Fibroblast of mammary gland (primary cell): Measurements from ENCODE around the gene SWSAP1.
"Not testable (repeated sequence)": the region's sequence is repeated elsewhere in the genome, so short reads cannot be mapped to it uniquely, and the experiment has no call there.

Source experiments
- DNase-seq: peaks from one replicate; pipeline ENCODE4 v3.0.0-alpha.2; 2010; ENCODE audit warnings: low read depth
- H3K4me3 ChIP-seq: 2 replicates; pipeline ENCODE4 v1.5.1; 2011; ENCODE audit warnings: low read depth, mild to moderate bottlenecking, low read length, moderate library complexity; ENCODE audit not compliant: control insufficient read depth
- CTCF ChIP-seq: conservative IDR thresholded peaks from 2 replicates; pipeline ENCODE4 v1.5.1; 2011; ENCODE audit warnings: low read depth, low read length, inconsistent platforms; ENCODE audit not compliant: control insufficient read depth, insufficient read depth

SWSAP1 gene

GRCh38 chr19:11374433-11375142 is at the start of gene SWSAP1:
Gene SWSAP1, plus strand, starts transcription at chr19:11374666. Its CDS starts 15 bp downstream, at chr19:11374681.
- no peak for TF ChIP-seq CTCF
- H3K4me3 ChIP-seq = peak within 1 kb of the TSS; percentile 79
- DNase-seq = peak; percentile 99

GRCh38 chr19:11324748-11325389 is 49.6 kb upstream of the SWSAP1 start:
- H3K4me3 ChIP-seq = no peak overlapping the region
- TF ChIP-seq CTCF = no peak

GRCh38 chr19:11325544-11325943 is 48.9 kb upstream of the SWSAP1 start:
- DNase-seq = no peak
- no peak for TF ChIP-seq CTCF
- H3K4me3 ChIP-seq = no peak overlapping the region

More at GRCh38 chr19:11324748-11325389, 49.6 kb upstream of the SWSAP1 start:
- no peak for DNase-seq

- DNase-seq = no peak
- TF ChIP-seq CTCF = no peak
- H3K4me3 ChIP-seq = no peak overlapping the region
Observed at GRCh38 chr19:11330127-11330526, 44.3 kb upstream of the SWSAP1 start.

- H3K4me3 ChIP-seq = no peak overlapping the region
- TF ChIP-seq CTCF = no peak
- DNase-seq = no peak
Observed at GRCh38 chr19:11331502-11331901, 43.0 kb upstream of the SWSAP1 start.

- TF ChIP-seq CTCF = no peak
Observed at GRCh38 chr19:11332822-11333221, 41.6 kb upstream of the SWSAP1 start.

GRCh38 chr19:11333838-11334237 is 40.6 kb upstream of the SWSAP1 start:
- DNase-seq = peak; percentile 25
- H3K4me3 ChIP-seq = not testable (repeated sequence)

More at GRCh38 chr19:11332822-11333221, 41.6 kb upstream of the SWSAP1 start:
- H3K4me3 ChIP-seq = no peak overlapping the region
- DNase-seq = no peak
